Neural cell (in vitro differentiated cells): ENCODE results near the gene IQSEC1. TPM values are rescaled to one million over a fixed set of nuclear protein-coding genes. Genes with fewer than 3 reads are reported as not detected.

ENCODE experiments used
- H2AFZ ChIP-seq: fragments of 200-600, 300-800 bp; sonication (generic), shearing (Covaris generic); 2 replicates; pipeline ENCODE4 v1.6.0; 2014; ENCODE audit warnings: low read depth, mild to moderate bottlenecking, antibody characterized with exemption, low read length, moderate library complexity
- H3F3A ChIP-seq: fragments of 200-600 bp; shearing (Covaris generic); 2 replicates; pipeline ENCODE4 v1.6.1; 2016; ENCODE audit warnings: mild to moderate bottlenecking, moderate library complexity, mixed read lengths, antibody characterized with exemption, low read length; ENCODE audit not compliant: insufficient read depth, poor library complexity, severe bottlenecking
- H3K27ac ChIP-seq: fragments of 200-600, 300-800 bp; sonication (generic), shearing (Covaris generic); 2 replicates; pipeline ENCODE4 v1.5.1; 2014; ENCODE audit warnings: mild to moderate bottlenecking, low read length, moderate library complexity
- H3K27me3 ChIP-seq: fragments of 300-800, 200-600 bp; sonication (generic), shearing (Covaris generic); 2 replicates; pipeline ENCODE4 v1.6.0; 2014; ENCODE audit warnings: mild to moderate bottlenecking, low read depth, low read length, moderate library complexity; ENCODE audit not compliant: insufficient read depth
- H3K36me3 ChIP-seq: fragments of 300-800, 200-600 bp; sonication (generic), shearing (Covaris generic); 2 replicates; pipeline ENCODE4 v1.5.1; 2014; ENCODE audit warnings: mild to moderate bottlenecking, antibody characterized with exemption, low read length, moderate library complexity; ENCODE audit not compliant: insufficient read depth
- H3K4me2 ChIP-seq: fragments of 300-800, 200-600 bp; sonication (generic), shearing (Covaris generic); 2 replicates; pipeline ENCODE4 v1.6.0; 2014; ENCODE audit warnings: mild to moderate bottlenecking, low read length
- H3K4me3 ChIP-seq: fragments of 300-800, 200-600 bp; sonication (generic), shearing (Covaris generic); 2 replicates; pipeline ENCODE4 v1.5.1; 2014; ENCODE audit warnings: mild to moderate bottlenecking, low read length, moderate library complexity
- H3K79me2 ChIP-seq: fragments of 200-600 bp; shearing (Covaris generic); replicated peaks from 2 replicates; pipeline ENCODE4 v1.6.0; 2014; ENCODE audit warnings: mild to moderate bottlenecking, low read length, moderate library complexity; ENCODE audit not compliant: insufficient read depth
- H3K9ac ChIP-seq: fragments of 300-800, 200-600 bp; sonication (generic), shearing (Covaris generic); 2 replicates; pipeline ENCODE4 v1.6.1; 2016; ENCODE audit warnings: mild to moderate bottlenecking, low read length, mixed read lengths
- H3K9me2 ChIP-seq: fragments of 200-600 bp; shearing (Covaris generic); 2 replicates; pipeline ENCODE4 v1.6.1; 2016; ENCODE audit warnings: mild to moderate bottlenecking, low read length, mixed read lengths; ENCODE audit not compliant: insufficient read depth
- H3K9me3 ChIP-seq: fragments of 200-600, 300-800 bp; sonication (generic), shearing (Covaris generic); 2 replicates; pipeline ENCODE4 v1.6.1; 2016; ENCODE audit warnings: mild to moderate bottlenecking, mixed run types, low read length, moderate library complexity, mixed read lengths
- H4K20me1 ChIP-seq: fragments of 200-600 bp; shearing (Covaris generic); 2 replicates; pipeline ENCODE4 v1.6.1; 2016; ENCODE audit warnings: mild to moderate bottlenecking, mixed run types; ENCODE audit not compliant: insufficient read depth
- CTCF ChIP-seq: fragments of 450-650 bp; IDR thresholded peaks from 2 replicates; pipeline ENCODE4 v1.5.1; 2014; ENCODE audit warnings: antibody characterized with exemption, mild to moderate bottlenecking, moderate library complexity; ENCODE audit not compliant: poor library complexity, severe bottlenecking
- EP300 ChIP-seq: fragments of 450-650 bp; conservative IDR thresholded peaks from 2 replicates; pipeline ENCODE4 v1.6.1; 2014; ENCODE audit warnings: antibody characterized with exemption, mild to moderate bottlenecking, moderate library complexity; ENCODE audit not compliant: poor library complexity, severe bottlenecking
- EZH2 ChIP-seq: fragments of 200-600, 300-800 bp; shearing (Covaris generic), sonication (generic); IDR thresholded peaks from 2 replicates; pipeline ENCODE4 v1.6.1; 2014; ENCODE audit warnings: antibody characterized with exemption, low read length, borderline replicate concordance, mild to moderate bottlenecking; ENCODE audit not compliant: insufficient read depth, poor library complexity, severe bottlenecking
- MXI1 ChIP-seq: fragments of 450-650 bp; conservative IDR thresholded peaks from 2 replicates; pipeline ENCODE4 v1.6.1; 2014; ENCODE audit warnings: antibody characterized with exemption, mild to moderate bottlenecking; ENCODE audit not compliant: poor library complexity, severe bottlenecking
- POLR2AphosphoS5 ChIP-seq: IDR thresholded peaks from 2 replicates; pipeline ENCODE4 v1.6.1; 2012
- RAD21 ChIP-seq: fragments of 450-650 bp; conservative IDR thresholded peaks from 2 replicates; pipeline ENCODE4 v1.6.1; 2014; ENCODE audit warnings: antibody characterized with exemption, mild to moderate bottlenecking, moderate library complexity
- REST ChIP-seq: IDR thresholded peaks from 2 replicates; pipeline ENCODE4 v1.6.1; 2012; ENCODE audit warnings: borderline replicate concordance
- SMC3 ChIP-seq: fragments of 450-650 bp; conservative IDR thresholded peaks from 2 replicates; pipeline ENCODE4 v1.6.1; 2014; ENCODE audit warnings: antibody characterized with exemption, mild to moderate bottlenecking, moderate library complexity; ENCODE audit not compliant: poor library complexity
- TAF1 ChIP-seq: IDR thresholded peaks from 2 replicates; pipeline ENCODE4 v1.6.1; 2012; ENCODE audit warnings: low read depth
- polyA plus RNA-seq: library from polyadenylated mRNA; depleted of rRNA; stranded (reverse); fragments of >200 nt; gene quantifications from 2 replicates; pipeline ENCODE4 v1.2.3, GENCODE V29; 2014

IQSEC1 gene
- polyA plus RNA-seq, 1 donor from 2014 or later = 6.0 TPM

- Histone ChIP-seq H3F3A (no peaks in the 10 kb centered on the region), H3K36me3 (no peaks in the 10 kb centered on the region), H3K27me3 (no peaks in the 10 kb centered on the region), H3K4me2 (no peak overlapping the region), H3K4me3 (no peak overlapping the region), H2AFZ (no peak overlapping the region), H3K9me2 (no peaks in the 10 kb centered on the region), H3K27ac (no peak overlapping the region), H3K79me2 (no peaks in the 10 kb centered on the region), H3K9ac (no peak overlapping the region), H3K9me3 (no peaks in the 10 kb centered on the region), H4K20me1 (no peaks in the 10 kb centered on the region)
- TF ChIP-seq POLR2AphosphoS5 (no peak), TAF1 (no peak), REST (no peak), RAD21 (no peak), MXI1 (no peak), SMC3 (no peak), CTCF (no peak), EP300 (no peak), EZH2 (no peak)
Measured at GRCh38 chr3:13116426-13116825, 43.2 kb upstream of the IQSEC1 start.

- no peak overlapping the region for H3K27ac ChIP-seq
Measured at GRCh38 chr3:13115991-13116390, 42.8 kb upstream of the IQSEC1 start.

More at GRCh38 chr3:13115991-13116390, 42.8 kb upstream of the IQSEC1 start:
- H3K79me2 ChIP-seq = no peaks in the 10 kb centered on the region
- H3K4me2 ChIP-seq = no peak overlapping the region
- no peaks in the 10 kb centered on the region for H3K36me3 ChIP-seq
- no peaks in the 10 kb centered on the region for H3K9me2 ChIP-seq
- no peaks in the 10 kb centered on the region for H4K20me1 ChIP-seq
- no peaks in the 10 kb centered on the region for H3K9me3 ChIP-seq
- H3K4me3 ChIP-seq = no peak overlapping the region
- H3K27me3 ChIP-seq = no peaks in the 10 kb centered on the region
- no peak overlapping the region for H2AFZ ChIP-seq
- H3F3A ChIP-seq = no peaks in the 10 kb centered on the region
- H3K9ac ChIP-seq = no peak overlapping the region
- no peak for TF ChIP-seq EP300
- TF ChIP-seq REST = no peak
- TF ChIP-seq TAF1 = no peak
- no peak for TF ChIP-seq RAD21
- TF ChIP-seq EZH2 = no peak
- no peak for TF ChIP-seq MXI1
- no peak for TF ChIP-seq CTCF
- TF ChIP-seq SMC3 = no peak
- no peak for TF ChIP-seq POLR2AphosphoS5
